ENCODE results near the gene FDX2.
A peak's percentile ranks its signal among the peaks of the same experiment; 100 is the strongest.

Gene FDX2

GRCh38 chr19:10332965-10333757 lies 17.3 kb upstream of the FDX2 start, which contains the start of gene RAVER1:
TSS of gene RAVER1 (minus strand) at chr19:10333529. CDS start at chr19:10333507, 22 bp downstream.
- peak; percentile 35 for DNase-seq

- no peak for DNase-seq
These were observed 16.5 kb upstream of the FDX2 start for GRCh38 chr19:10332158-10332964.

- no peak for DNase-seq
These were observed 13.7 kb upstream of the FDX2 start for GRCh38 chr19:10329555-10329954.

GRCh38 chr19:10328558-10329429 lies 13.0 kb upstream of the FDX2 start:
- no peak for DNase-seq

GRCh38 chr19:10327793-10328192 lies 12.0 kb upstream of the FDX2 start:
- no peak for DNase-seq

GRCh38 chr19:10325732-10326131 lies 9.9 kb upstream of the FDX2 start:
- DNase-seq = no peak

- DNase-seq = no peak
These were observed 6.3 kb upstream of the FDX2 start for GRCh38 chr19:10321874-10322835.

GRCh38 chr19:10321417-10321797 lies 5.6 kb upstream of the FDX2 start:
- DNase-seq = no peak

- no peak for DNase-seq
These were observed 5.0 kb upstream of the FDX2 start for GRCh38 chr19:10320602-10321416.

- no peak for DNase-seq
These were observed 3.2 kb upstream of the FDX2 start for GRCh38 chr19:10318807-10319682.

- DNase-seq = no peak
These were observed 2.1 kb upstream of the FDX2 start for GRCh38 chr19:10317857-10318462.

- no peak for DNase-seq
These were observed 1.4 kb upstream of the FDX2 start for GRCh38 chr19:10317045-10317856.

GRCh38 chr19:10316229-10317044 lies 622 bp upstream of the FDX2 start:
- DNase-seq = no peak

- no peak for DNase-seq
These were observed 6.4 kb downstream of the FDX2 start, which contains the start of gene ZGLP1 for GRCh38 chr19:10309423-10309822. TSS of gene ZGLP1 (minus strand) at chr19:10309815.

GRCh38 chr19:10306327-10306726 lies 9.5 kb downstream of the FDX2 start:
- DNase-seq = no peak

- no peak for DNase-seq
These were observed 10.5 kb downstream of the FDX2 start for GRCh38 chr19:10305139-10305806.
